ENCODE results near the gene RPS6KC1. TPM values are rescaled to one million over a fixed set of nuclear protein-coding genes. Genes with fewer than 3 reads are reported as not detected.
"Not testable (repeated sequence)": the region's sequence is repeated elsewhere in the genome, so short reads cannot be mapped to it uniquely, and the experiment has no call there.

RPS6KC1 gene
- total and polyA plus RNA-seq, 2 donors (not counting 1 experiment from before 2014, with no cell fraction given) = 2.4 to 19.0 TPM

DNA sequence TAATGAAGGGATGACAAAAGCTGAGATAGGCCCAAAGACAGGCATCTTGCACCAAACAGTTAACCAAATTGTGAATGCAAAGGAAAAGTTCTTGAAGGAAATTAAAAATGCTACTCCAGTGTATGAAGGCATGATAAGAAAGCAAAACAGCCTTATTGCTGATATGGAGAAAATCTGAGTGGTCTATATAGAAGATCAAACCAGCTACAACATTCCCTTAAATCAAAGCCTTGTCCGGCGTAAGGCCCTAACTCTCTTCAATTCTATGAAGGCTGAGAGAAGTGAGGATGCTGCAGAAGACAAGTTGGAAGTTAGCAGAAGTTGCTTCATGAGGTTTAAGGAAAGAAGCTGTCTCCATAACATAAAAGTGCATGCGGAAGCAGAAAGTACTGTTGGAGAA is 31.0 kb upstream of the RPS6KC1 start:
- H3K27ac Mint-ChIP-seq = no peak overlapping the region
- no peak overlapping the region for H3K4me3 ChIP-seq (ENCODE audit: control extremely low read depth in 1 of 5, extremely low read depth in 1 of 5, insufficient read depth in 1 of 5, low read depth in 2 of 5, low read length in 4 of 5)
- no peaks in the 10 kb centered on the region for H4K20me1 ChIP-seq (ENCODE audit: control insufficient read depth, insufficient read depth, low read length, poor library complexity, severe bottlenecking)
- H3K4me1 ChIP-seq (ENCODE audit: control insufficient read depth in 2 of 2, insufficient read depth in 2 of 2, low read length in 2 of 2) = peaks cover 0 to 4% of the 10 kb centered on the region in 2 donors
- ATAC-seq (ENCODE audit: low read depth) = no peak
- no peak overlapping the region for H3K27ac ChIP-seq (ENCODE audit: low read length in 2 of 2)
- CTCF ChIA-PET = interaction anchor here (0.5 kb wide), 1 partner anchor 16 kb away, joined by 3 read pairs; no protein-coding TSS in a partner anchor
- no peak overlapping the region for H3K4me3 Mint-ChIP-seq
- peaks cover 0 to 5% (median 1%) of the 10 kb centered on the region in 4 experiments for H3K27me3 ChIP-seq (replicated peaks in 1 of 4; ENCODE audit: control extremely low read depth in 1 of 4, control insufficient read depth in 3 of 4, insufficient read depth in 4 of 4, low read length in 3 of 4)
- peaks cover 9% of the 10 kb centered on the region for H3K27me3 Mint-ChIP-seq
- H3K9me3 ChIP-seq (ENCODE audit: control extremely low read depth in 1 of 3, control insufficient read depth in 2 of 3, insufficient read depth in 1 of 3, low read length in 2 of 3) = no peaks in the 10 kb centered on the region
- no peak overlapping the region for H3K4me2 ChIP-seq (replicated peaks; ENCODE audit: low read depth, low read length, poor library complexity, severe bottlenecking)
- no peak for TF ChIP-seq EZH2 (IDR thresholded peaks at IDR 0.05; ENCODE audit: borderline replicate concordance, insufficient read depth, low read depth, low read length, poor library complexity, severe bottlenecking)
- TF ChIP-seq, protein P1, sequence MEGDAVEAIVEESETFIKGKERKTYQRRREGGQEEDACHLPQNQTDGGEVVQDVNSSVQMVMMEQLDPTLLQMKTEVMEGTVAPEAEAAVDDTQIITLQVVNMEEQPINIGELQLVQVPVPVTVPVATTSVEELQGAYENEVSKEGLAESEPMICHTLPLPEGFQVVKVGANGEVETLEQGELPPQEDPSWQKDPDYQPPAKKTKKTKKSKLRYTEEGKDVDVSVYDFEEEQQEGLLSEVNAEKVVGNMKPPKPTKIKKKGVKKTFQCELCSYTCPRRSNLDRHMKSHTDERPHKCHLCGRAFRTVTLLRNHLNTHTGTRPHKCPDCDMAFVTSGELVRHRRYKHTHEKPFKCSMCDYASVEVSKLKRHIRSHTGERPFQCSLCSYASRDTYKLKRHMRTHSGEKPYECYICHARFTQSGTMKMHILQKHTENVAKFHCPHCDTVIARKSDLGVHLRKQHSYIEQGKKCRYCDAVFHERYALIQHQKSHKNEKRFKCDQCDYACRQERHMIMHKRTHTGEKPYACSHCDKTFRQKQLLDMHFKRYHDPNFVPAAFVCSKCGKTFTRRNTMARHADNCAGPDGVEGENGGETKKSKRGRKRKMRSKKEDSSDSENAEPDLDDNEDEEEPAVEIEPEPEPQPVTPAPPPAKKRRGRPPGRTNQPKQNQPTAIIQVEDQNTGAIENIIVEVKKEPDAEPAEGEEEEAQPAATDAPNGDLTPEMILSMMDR (IDR thresholded peaks at IDR 0.05) = no peak
- no peak overlapping the region for H2AFZ ChIP-seq (ENCODE audit: insufficient read depth, low read depth, low read length, poor library complexity, severe bottlenecking)
- 100% methylated on average over 1 of the region's 3 CpGs for WGBS (ENCODE audit: insufficient coverage)
- DNase-seq = no peak
- peaks cover 5% of the 10 kb centered on the region for H3K4me1 Mint-ChIP-seq
- no peak overlapping the region for H3K9ac ChIP-seq (ENCODE audit: low read length)
- no peaks in the 10 kb centered on the region for H3K9me3 Mint-ChIP-seq (ENCODE audit: insufficient read depth)
- intact Hi-C loops (cut with micrococcal nuclease) = no loop called here
- H3K79me2 ChIP-seq (ENCODE audit: control insufficient read depth, insufficient read depth, low read length) = peaks cover 2% of the 10 kb centered on the region
- POLR2A ChIA-PET = no interaction called here
- H3K36me3 ChIP-seq (replicated peaks in 1 of 2; ENCODE audit: control extremely low read depth in 1 of 2, control insufficient read depth in 1 of 2, extremely low read depth in 1 of 2, insufficient read depth in 2 of 2, low read length in 1 of 2) = no peaks in the 10 kb centered on the region

DNA sequence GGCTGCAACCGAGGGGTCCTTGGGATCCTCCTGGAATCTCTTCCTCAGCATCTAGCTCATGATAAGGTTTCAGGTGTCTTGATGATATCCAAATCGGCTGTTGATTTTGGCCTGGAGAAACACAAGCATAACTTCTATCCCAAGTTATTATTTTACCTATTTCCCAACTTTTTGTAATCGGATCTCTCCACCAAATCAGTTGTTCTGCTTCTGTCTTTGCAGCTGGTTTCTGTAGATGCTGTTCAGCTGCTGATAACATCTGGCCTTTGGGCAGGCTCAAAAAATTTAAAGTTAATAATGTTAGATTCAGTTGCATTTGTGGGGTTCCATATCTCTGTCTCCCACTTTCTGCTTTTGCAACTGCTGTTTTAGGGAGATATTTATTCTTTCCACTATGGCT is 24.0 kb upstream of the RPS6KC1 start:
- H3K4me3 ChIP-seq (ENCODE audit: control extremely low read depth in 1 of 5, extremely low read depth in 1 of 5, insufficient read depth in 1 of 5, low read depth in 2 of 5, low read length in 4 of 5); H3K4me1 ChIP-seq (ENCODE audit: control insufficient read depth in 2 of 2, insufficient read depth in 2 of 2, low read length in 2 of 2); H3K27me3 ChIP-seq (replicated peaks in 1 of 4; ENCODE audit: control extremely low read depth in 1 of 4, control insufficient read depth in 3 of 4, insufficient read depth in 4 of 4, low read length in 3 of 4); DNase-seq; H4K20me1 ChIP-seq (ENCODE audit: control insufficient read depth, insufficient read depth, low read length, poor library complexity, severe bottlenecking); H3K27ac Mint-ChIP-seq; POLR2A ChIA-PET; H3K4me1 Mint-ChIP-seq; H3K4me2 ChIP-seq (replicated peaks; ENCODE audit: low read depth, low read length, poor library complexity, severe bottlenecking); H3K79me2 ChIP-seq (ENCODE audit: control insufficient read depth, insufficient read depth, low read length); H3K36me3 ChIP-seq (replicated peaks in 1 of 2; ENCODE audit: control extremely low read depth in 1 of 2, control insufficient read depth in 1 of 2, extremely low read depth in 1 of 2, insufficient read depth in 2 of 2, low read length in 1 of 2); H3K4me3 Mint-ChIP-seq; CTCF ChIA-PET; H3K9me3 ChIP-seq (ENCODE audit: control extremely low read depth in 1 of 3, control insufficient read depth in 2 of 3, insufficient read depth in 1 of 3, low read length in 2 of 3); ATAC-seq (ENCODE audit: low read depth); intact Hi-C loops (cut with micrococcal nuclease); H3K9me3 Mint-ChIP-seq (ENCODE audit: insufficient read depth); H3K9ac ChIP-seq (ENCODE audit: low read length); H3K27ac ChIP-seq (ENCODE audit: low read length in 2 of 2); H2AFZ ChIP-seq (ENCODE audit: insufficient read depth, low read depth, low read length, poor library complexity, severe bottlenecking): not testable (repeated sequence)
- no CpG with 5 or more reads among the region's 3 CpGs for whole genome bisulfite sequencing (ENCODE audit: insufficient coverage)
- peaks cover 54% of the 10 kb centered on the region for H3K27me3 Mint-ChIP-seq
